ENCODE data around the gene TMEM121B.
A peak's percentile ranks its signal among the peaks of the same experiment; 100 is the strongest.

TMEM121B gene

GRCh38 chr22:17137861-17138425 lies 16.8 kb upstream of the TMEM121B start:
- DNase-seq = no peak

- DNase-seq = no peak
Observed at GRCh38 chr22:17137170-17137569, 16.0 kb upstream of the TMEM121B start.

- no peak for DNase-seq
Observed at GRCh38 chr22:17135153-17135760, 14.1 kb upstream of the TMEM121B start.

- DNase-seq = no peak
Observed at GRCh38 chr22:17133137-17133536, 12.0 kb upstream of the TMEM121B start.

DNA sequence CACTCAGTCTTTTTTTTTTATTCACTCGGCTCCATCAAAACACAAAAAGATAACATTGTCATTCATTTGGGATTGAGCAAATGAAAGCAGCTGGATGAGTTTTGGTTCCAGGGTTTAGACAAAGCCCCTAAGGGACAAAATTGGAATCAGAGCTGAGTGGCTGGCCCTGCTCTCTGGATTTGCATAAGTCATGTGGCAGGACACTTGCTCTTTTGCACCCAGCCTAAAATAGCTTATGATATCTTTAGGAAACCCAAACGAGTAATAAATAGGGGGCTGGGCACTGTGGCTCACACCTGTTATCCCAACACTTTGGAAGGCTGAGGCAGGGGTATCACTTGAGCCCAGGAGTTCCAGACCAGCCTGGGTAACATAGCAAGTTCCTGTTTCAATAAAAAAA lies 11.0 kb upstream of the TMEM121B start:
- no peak for DNase-seq

GRCh38 chr22:17131686-17132085 lies 10.5 kb upstream of the TMEM121B start:
- no peak for DNase-seq

- DNase-seq = no peak
Observed at GRCh38 chr22:17130199-17130598, 9.0 kb upstream of the TMEM121B start.

- DNase-seq = no peak
Observed at GRCh38 chr22:17120711-17121232, 388 bp downstream of the TMEM121B start.

- peak; percentile 35 for DNase-seq
Observed at GRCh38 chr22:17120281-17120680, 879 bp downstream of the TMEM121B start.

GRCh38 chr22:17119481-17120202 lies 1.5 kb downstream of the TMEM121B start:
- no peak for DNase-seq

DNA sequence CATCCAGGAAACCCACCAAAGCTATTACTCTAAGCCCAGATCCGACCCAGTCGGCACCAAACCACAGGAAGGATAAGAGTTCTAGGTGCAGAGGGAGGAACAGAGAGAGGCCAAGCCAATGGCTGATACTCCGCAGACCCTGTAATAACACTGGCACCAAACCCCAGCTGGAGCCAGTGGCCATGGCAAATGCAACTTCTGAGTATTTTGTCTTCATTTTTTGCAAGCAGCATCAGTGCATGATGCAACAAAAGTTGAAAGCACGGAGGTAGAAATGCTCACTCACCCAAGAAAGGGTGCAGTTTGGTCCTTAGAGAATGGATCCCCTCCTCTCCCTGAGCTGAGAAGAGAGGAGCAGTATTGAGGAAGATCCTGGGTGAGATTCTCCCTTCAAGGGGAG lies 2.8 kb downstream of the TMEM121B start:
- DNase-seq = no peak

DNA sequence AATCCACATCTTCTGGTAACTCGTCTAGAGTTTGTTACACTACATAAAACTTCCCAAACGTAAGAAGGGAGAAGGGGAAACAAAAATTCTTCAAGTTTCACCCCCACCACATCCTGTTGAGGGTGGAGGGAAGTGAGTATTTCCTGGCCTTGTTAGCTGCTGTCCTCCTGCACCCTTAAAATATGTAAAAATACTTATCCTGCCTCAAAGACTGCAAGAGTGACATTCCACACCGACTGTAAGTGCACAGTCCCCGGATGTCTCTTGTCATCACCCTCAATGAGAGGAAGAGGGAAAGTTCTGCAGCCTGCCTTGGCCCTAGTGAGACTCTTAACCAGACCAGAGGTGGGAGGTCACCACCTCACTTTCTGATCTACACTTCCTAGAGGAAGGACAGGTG lies 3.3 kb downstream of the TMEM121B start:
- DNase-seq = no peak

DNA sequence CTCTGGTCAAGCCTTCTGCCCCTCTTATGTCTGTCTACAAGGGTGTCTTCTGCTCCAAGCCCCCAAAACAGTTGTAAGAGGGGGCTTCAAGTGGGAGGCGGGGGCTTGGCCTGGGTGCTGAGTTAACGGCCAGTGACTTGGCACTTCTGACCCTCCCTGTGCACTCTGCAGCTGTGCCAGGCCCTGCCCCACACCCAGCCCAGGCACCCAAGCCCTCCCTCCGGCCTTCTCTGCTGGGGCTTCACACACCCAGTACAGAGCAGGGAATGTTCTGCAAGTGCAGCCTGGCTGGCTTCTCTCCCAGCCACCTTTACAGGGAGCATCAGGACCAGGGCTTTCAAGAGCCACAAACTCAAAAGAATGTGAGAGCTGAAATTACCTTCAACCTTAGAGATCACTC lies 3.8 kb downstream of the TMEM121B start:
- no peak for DNase-seq

- DNase-seq = no peak
Observed at GRCh38 chr22:17116572-17117330, 4.4 kb downstream of the TMEM121B start.

GRCh38 chr22:17115945-17116565 lies 5.1 kb downstream of the TMEM121B start:
- DNase-seq = no peak

DNA sequence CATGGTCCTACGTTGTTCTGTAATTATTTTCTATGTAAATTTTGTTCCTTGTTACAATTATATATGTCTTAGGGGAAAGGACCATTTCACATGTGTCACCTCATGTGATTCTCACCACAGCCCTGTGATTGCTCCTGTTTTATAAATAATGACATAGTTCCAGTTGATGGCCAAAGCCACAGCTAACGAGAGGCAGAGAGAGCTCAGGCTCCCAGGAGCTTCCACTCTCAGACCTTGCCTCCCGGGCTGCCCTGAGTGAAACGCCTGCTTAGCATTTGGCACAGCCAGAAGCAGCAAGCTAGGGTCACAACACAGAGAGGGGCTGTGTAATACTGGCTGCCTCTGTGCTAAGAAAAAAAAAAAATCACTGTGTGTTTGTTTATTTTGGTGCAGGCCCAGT lies 5.9 kb downstream of the TMEM121B start:
- no peak for DNase-seq

DNA sequence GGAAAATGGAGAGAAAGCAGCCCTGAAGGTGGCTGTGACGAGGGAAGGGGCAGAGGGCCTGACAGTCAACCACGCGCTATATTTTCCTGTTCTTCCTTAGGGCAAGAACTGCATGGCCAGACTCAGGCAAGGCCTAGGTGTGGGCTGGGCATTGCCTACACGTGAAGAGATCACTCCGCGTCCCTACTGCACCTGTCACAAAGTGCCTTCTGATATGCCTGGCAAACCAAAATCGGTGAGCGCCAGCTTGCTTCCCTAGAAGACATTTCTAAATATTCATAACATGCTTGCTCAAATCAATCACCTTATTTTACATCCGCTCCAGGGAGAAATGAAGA lies 6.3 kb downstream of the TMEM121B start:
- no peak for DNase-seq

GRCh38 chr22:17114173-17114897 lies 6.8 kb downstream of the TMEM121B start:
- no peak for DNase-seq

GRCh38 chr22:17113600-17113999 lies 7.6 kb downstream of the TMEM121B start:
- no peak for DNase-seq

- DNase-seq = no peak
Observed at GRCh38 chr22:17112491-17113042, 8.6 kb downstream of the TMEM121B start.

GRCh38 chr22:17110791-17111550 lies 10.2 kb downstream of the TMEM121B start:
- DNase-seq = no peak
